Ishikawa (cell line): ENCODE measurements around the gene CDKN2A.

Experiments used
- CEBPB ChIP-seq: IDR thresholded peaks from 2 replicates; pipeline ENCODE4 v1.6.1; 2012
- EGR1 ChIP-seq: IDR thresholded peaks from 2 replicates; pipeline ENCODE4 v1.6.1; 2012
- MAX ChIP-seq: IDR thresholded peaks from 2 replicates; pipeline ENCODE4 v1.6.1; 2012
- NFIC ChIP-seq: IDR thresholded peaks from 2 replicates; pipeline ENCODE4 v1.6.1; 2012
- REST ChIP-seq: IDR thresholded peaks from 2 replicates; pipeline ENCODE4 v1.6.1; 2012; ENCODE audit warnings: low read depth, mild to moderate bottlenecking
- TEAD4 ChIP-seq: IDR thresholded peaks from 2 replicates; pipeline ENCODE4 v1.6.1; 2012
- YY1 ChIP-seq: IDR thresholded peaks from 2 replicates; pipeline ENCODE4 v1.6.1; 2012; ENCODE audit warnings: low read depth

DNA sequence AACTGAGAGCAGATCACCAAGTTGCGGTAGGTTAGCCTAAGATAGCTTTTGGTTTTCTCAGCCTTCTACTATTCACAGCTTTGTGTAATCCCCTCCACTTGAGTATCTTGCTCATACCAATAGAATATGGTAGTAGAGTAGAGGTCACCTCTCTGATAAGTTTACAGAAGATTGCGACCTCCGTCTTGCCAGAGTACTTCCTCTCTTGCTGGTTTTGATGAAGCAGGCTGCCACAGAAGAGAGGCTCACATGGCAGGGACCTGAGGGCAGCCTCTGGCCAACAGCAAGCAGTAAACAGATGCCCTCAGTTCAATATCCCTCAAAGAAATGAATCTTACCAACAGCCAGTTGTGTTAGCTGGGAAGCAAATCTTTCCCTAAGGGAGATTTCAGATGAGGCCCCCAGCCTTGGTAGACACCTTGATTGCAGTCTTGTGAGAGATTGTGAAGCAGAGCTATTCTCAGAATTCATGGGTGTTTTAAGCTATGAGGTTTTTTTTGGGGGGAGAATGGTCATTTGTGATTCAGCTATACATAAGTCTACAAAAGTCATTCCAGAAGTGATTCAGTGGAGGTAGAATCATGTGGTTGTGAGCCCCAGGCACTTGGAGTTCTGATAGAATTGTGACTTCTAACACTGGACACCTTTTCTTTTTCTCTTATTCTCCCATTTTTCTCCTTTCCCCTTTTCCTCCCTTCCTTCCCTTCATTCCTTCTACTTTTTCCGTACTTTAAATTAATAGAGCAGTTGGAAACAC, 37.6 kb upstream of the CDKN2A start:
- TF ChIP-seq REST (no peak), EGR1 (no peak), NFIC (no peak), TEAD4 (no peak), MAX (no peak), CEBPB (no peak), YY1 (no peak)
